ENCODE data around the gene NKAIN2. TPM values are rescaled to one million over a fixed set of nuclear protein-coding genes. Genes with fewer than 3 reads are reported as not detected.
"Not testable (repeated sequence)": the region's sequence is repeated elsewhere in the genome, so short reads cannot be mapped to it uniquely, and the experiment has no call there.

Gene NKAIN2
- total RNA-seq, 1 donor from 2014 or later, result not detected

DNA sequence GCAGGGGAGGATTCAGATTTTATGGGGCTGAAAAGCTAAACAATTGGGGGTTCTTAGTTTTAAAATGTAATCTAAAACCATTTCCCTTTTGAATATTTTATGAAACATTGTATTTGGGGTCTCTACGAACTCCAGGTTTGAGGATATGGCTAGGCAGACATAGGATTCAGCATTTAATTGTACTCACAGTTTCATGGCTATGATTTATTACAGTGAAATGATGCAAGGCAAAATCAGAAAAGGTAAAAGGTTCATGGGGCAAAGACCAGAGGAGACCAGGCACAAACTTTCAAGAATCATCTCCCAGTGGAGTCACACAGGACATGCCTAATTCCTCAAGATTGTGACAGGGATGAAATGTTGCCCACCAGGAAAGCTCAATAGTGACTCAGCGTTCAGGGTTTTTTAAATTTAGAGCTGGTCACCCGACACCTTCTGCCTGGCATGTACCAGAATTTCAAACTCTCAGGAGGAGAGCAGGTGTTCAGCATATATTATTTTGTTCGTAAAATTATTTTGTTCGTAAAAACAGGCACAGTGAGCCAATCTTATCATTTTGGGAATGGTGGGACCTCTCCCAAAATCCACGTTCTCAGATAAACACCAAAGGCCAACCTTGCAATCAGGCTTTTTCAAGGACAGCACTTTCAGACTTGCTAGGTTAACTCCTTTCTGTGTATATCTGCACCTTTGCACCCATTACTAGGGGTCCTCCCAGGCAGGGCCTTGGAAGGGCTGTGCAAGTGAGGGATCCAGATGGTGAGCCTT is 270.3 kb downstream of the NKAIN2 start:
- DNase-seq (ENCODE audit: low read depth, low spot score), result no peak

DNA sequence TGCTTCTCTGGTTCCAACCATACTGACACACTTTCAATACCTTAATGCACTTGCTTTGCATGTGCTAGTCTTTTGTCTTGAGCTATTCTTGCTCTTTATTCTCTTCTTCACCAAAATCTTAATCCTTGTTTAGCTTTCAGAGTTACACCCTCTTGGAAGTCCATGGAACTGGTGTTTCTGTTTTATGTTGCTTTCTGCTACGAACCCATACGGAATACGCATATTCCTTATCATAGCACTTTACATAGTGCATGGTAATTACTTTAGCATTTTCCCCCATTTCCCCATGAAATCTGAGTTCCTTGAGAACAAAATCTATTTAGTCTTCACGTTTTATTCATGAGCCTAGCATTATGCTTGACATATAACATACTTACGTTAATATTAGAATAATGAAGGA is 270.9 kb downstream of the NKAIN2 start:
- DNase-seq (ENCODE audit: low read depth, low spot score), result no peak

DNA sequence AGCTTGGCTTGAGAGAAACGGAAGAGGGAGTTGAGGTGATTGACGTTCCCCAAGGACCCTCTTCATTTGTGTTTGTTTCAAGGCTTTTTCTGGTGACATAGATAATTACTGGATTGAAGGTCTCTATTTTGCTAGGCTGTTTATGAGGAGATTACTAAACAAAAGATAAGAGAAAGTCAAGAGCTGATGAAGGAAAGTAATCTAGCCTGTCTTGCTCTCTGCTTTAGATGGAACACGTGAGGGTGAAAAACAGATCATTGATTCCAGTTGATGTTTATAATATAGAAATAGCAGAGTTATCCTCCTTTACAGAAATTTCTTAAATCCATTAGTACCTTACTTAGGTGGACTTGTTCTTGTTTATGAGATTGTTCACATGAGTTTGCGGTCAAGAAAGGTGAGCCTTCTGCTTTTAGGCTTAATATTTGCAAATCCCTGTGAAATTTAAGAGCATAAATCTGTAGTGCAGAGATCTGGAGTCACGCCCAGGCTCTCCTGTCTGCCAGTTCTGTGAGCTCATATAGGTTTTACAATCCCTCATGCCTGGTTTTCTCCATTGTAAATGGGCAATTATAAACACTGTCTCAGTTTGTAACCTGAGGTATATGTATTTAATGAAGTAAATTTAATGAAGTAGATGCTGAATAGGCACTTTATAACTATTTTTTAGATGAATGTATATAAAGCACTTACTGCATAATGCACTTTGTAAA is 272.8 kb downstream of the NKAIN2 start:
- DNase-seq (ENCODE audit: low read depth, low spot score), result no peak

DNA sequence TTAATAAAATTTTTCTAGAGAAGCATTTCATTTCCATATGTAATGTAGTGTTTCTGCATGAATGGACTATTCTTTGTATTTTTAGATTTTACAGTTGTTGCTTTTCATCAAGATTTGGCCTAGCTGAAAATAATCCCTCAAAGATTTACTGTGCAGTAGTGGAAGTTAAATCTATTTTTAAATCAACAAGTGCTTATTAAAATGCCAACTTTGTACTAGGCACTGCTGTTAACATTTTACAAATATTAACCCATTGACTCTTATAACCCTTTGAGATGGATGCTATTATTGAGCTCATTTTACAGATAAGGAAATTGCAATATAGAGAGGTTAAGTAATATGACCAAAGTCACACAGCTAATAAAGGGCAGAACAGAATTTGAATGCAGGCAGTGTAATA is 274.5 kb downstream of the NKAIN2 start:
- DNase-seq (ENCODE audit: low read depth, low spot score), result no peak

DNA sequence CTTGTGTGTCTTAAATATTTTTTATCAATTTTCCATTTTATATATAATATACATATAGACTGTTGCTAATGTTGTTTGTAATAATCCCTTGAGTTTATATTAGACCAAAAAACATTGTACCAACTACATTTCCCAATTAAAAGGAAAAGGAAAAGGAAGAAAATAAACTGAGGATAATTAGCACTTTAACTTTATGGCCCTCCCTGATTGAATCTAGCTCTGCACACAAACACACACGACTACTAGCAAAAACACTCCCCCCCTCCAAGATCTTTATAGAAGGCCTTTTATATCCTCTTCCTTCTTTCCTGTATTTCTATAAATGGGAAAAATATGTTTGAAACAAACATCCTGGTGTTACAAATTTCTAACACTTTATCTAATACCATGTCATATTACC is 276.8 kb downstream of the NKAIN2 start:
- no peak for DNase-seq (ENCODE audit: low read depth, low spot score)

DNA sequence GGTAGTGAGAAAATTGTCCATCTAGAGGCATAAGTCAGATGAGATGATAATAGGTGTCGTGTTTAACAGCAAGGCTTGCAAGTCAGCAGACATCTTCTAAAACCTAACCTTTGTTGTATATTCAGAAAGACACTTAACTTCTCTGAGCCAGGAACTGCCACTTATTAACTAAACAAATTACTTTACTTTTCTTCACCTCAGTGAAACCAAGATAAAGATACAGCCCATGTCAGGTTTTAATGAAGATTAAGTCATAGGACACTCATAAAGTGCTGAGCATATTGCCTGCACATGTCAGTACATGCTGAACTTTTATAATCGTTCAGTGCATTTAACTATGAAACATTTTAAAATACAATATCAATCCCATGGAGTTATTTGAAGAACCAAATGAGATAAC is 286.8 kb downstream of the NKAIN2 start:
- no peak for DNase-seq (ENCODE audit: low read depth, low spot score)

DNA sequence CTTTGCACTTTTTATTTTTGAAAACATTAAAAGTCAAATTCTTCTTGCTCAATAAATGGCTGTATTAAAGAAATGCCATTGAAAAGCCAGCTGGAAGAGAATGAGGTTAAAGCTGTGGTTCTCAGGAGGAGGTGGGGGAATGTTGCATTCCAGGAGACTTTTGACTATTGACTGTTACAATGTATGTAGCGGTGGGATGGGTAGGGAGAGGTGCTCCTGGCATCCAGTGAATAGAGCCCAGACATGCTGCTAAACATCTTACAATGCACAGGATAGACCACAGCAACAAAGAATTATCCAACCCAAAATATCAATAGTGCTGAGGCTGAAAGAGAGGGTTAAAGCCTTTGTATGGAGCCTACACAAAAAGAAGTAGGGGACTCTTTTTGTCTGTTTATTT is 295.9 kb downstream of the NKAIN2 start:
- DNase-seq (ENCODE audit: low read depth, low spot score), result no peak

DNA sequence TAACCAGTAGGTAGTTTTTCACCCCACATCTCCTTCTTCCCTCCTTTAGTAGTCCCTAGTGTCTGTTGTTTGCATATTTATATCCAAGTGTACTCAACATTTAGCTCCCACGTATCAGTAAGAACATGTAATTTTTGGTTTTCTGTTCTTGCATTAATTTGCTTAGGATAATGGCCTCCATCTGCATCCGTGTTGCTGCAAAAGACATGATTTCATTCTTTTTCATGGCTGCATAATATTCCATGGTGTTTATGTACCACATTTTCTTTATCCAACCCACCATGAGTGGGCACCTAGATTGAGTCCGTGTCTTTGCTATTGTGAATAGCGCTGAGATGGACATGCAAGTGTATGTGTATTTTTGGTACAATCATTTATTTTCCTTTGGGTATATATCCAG is 306.8 kb downstream of the NKAIN2 start:
- DNase-seq (ENCODE audit: low read depth, low spot score), result no peak

DNA sequence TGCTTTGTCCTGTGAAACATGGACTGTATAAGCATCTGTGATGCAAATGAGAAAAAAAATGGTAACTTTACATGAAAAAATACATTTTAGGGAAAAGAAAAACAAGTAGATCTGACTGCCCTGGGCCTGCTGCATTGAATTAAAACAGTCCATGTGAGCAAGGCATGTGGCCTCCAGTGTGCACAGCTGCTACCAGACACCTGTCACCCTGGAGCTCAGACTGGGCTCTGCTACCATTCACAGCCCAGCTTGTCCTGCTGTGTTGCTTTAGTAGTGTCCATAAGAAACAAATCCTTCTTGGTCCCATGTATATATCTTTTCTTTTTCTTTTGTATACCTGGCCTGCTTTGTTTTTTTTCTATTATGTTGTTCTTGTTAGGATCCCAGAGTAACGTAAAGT is 315.9 kb downstream of the NKAIN2 start:
- DNase-seq (ENCODE audit: low read depth, low spot score), result no peak

DNA sequence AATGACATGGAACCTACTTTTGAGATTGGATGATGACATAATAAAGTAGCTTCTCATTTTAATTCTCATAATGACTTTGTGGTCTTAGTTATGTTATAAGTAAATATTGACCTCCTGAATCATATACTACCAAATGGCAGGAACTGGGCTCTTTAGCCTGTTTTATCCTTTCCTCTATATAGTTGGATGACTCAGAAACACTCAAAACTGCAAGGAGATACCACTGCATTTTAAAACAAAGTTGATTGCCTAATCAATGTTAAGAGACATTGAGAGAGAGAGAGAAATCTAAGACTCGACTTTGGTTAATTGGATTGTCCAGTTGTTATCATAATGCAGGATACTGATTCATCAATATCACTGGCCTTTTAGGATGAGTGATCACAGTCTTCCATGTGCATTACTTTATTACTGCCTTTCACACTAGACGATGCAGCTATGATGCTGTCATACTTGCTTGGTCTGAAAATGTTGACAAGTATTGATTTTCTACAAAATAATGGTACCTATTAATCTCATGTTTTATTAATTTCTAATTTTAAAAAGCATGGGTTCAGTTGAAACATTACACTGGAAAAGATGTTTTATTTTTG is 320.0 kb downstream of the NKAIN2 start:
- no peak for DNase-seq (ENCODE audit: low read depth, low spot score)

DNA sequence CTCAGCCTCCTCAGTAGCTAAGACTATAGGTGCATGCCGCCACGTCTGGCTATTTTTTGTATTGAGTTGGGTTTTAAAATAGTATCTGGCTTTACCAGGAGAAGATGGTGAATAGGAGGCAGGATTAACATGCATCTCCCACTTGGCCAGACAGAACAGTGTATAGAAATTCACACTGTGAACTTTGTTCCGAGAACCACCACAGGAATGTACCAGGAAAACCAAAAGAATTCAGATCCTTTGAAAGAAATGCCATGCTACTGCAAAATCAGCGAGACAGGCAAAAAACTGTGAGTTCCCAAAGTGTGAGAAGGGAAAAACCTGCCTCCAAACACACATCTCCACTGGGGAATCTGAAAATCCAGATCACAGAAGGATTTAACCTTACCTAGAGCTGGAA is 327.6 kb downstream of the NKAIN2 start:
- DNase-seq (ENCODE audit: low read depth, low spot score), result no peak

DNA sequence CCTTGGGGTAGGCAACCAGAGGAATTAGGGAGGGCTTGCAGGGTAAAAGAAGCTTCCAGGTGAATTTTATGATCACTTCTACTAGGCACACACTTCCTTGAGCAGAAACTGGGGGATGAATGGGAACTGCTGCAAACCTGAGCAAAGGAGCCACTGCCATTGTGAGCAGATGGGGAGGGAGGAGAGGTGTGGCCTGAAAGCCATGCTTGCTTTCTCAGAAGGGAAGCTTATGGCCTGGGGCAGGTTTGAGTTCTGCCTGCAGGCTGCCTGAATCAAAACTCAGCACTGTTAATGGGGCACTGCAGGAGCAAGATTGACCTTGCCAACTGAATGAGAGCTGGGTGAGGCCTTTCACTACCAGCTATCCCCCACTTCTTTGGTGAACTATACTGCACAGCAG is 328.1 kb downstream of the NKAIN2 start:
- DNase-seq (ENCODE audit: low read depth, low spot score), result no peak

DNA sequence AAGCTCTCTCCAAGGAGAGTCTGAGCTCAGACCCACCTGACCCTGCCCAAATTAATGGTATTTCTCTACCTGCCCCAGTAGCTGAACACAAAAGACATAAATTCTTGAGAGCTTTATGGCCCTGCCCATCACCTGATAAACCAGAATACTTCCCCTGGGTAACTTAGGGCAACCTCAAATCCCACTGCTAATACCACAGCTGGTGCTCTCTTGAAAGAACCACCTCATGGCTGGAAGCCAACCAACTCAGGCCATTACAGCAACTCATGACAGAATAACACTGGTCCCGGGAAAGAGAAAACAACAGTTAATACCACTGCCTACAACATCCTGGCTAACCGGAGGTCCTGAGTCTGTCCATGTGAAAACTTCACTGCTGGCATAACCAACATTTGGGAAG is 328.6 kb downstream of the NKAIN2 start:
- no peak for DNase-seq (ENCODE audit: low read depth, low spot score)

DNA sequence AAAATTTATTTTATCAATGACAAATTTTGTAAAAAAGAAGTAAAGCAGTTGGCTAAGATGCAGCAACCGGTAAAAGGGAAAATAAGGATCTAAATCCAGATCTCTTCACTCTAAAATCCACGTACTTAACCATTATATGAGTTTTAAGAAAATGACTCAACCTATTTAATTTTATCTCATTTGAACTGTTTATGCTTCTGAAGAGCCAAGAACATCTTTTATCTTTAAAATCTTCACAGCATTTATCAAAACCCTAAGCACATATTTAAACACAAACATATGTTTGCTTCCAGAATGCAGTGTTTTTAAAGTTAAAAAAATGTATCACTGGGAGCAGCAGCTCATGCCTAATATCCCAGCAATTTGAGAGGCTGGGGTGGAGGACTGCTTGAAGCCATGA is 339.2 kb downstream of the NKAIN2 start:
- DNase-seq (ENCODE audit: low read depth, low spot score), result no peak

DNA sequence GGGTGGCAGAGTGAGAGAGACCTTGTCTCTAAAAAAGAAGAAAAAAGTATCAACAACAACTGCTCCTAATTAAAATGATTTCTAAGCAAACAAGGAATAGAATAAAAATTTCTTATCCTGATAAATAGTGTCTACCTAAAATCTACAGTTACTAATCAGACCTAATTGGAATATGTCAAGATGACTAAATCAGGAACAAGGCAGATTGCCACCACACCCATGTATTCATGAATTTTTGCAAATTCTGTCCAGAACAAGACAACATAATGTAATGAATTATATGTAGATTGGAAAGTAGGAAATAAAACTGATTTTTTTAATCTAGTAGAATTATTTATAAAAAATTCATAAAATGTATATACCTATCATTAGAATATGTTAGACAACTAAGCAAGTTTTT is 339.8 kb downstream of the NKAIN2 start:
- no peak for DNase-seq (ENCODE audit: low read depth, low spot score)

DNA sequence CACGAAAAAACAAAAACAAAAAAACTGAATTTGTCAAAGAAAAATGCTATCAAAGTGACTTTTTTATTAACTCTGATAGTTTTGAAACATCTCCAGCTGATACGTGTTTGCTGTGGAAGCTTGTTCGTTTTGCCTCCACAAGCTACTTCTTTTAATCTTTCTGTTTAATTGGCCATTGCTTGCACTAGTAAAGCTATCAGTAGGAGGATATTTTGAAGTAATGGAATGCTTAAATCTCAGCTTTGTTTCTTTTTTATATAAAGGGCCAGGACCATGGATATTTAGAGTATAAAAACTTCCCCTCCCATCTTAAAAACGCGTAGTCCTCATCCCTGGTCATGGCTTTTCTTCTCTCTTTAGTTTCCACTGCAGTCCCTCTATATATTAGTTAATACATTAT is 344.0 kb downstream of the NKAIN2 start:
- no peak for DNase-seq (ENCODE audit: low read depth, low spot score)

DNA sequence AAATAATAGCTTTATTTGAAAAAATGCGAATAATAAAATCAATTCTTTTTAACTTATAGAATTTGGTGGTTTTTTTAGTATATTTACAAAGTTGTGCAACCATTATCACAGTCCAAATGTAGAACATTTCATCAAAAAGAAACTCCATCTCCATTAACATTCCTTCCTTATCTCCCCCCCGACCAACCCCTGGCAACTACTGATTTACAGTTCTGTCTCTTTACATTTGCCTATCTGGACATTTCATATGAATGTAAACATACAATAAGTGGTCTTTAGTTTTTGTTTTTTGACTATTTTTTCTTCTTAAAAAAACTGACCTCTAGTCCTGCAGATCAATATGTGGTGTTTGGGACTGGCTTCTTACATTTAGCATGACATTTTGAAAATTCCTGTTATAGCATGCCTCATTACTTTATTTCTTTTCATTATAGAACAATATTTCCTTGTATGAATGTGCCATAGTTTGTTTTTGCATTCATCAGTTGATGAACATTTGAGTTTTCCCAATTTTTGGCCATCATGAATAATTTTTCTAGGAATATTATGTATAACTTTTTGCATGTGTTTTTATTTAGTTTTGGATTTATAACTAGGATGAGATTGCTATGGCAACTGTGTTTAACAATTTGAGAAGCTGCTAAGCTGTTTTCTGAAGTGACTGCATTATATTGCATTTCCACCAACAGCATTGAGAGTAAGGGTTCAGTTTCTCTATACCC is 344.7 kb downstream of the NKAIN2 start:
- DNase-seq (ENCODE audit: low read depth, low spot score), result no peak

DNA sequence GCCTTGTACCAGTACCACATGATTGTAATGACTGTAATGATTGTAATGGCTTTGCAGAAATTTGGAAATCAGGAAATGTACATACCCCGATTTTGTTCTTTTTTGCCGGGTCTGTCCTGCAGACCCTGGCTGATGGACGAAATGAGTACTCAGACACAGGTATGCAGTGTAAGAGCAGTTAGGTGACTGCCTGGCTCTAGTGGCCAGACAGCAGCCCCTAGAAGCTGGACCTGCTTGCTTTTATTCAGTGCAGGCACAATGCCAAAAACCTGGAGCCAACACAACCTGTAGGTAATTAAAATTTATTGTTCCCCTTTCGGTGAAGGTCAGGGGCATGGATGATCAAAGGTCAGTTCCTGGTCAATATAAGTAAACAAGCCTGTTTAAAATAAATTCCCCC is 346.0 kb downstream of the NKAIN2 start:
- no peak for DNase-seq (ENCODE audit: low read depth, low spot score)

DNA sequence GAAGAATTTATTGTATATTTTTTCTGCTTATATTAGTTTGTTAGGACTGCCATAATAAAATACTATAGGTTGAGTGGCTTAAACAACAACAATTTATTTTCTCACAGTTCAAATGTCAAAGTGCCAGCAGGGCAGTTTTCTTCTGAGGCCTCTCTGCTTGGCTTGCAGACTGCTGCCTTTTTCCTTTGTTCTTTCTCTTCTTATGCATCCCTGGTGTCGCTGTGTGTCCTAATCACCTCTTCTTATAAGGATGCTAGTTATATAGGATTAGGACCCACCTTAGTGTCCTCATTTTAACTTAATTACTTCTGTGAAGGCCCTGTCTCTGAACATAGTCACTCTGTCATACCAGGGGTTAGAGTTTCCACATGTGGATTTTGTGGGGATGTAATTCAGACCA is 354.4 kb downstream of the NKAIN2 start:
- no peak for DNase-seq (ENCODE audit: low read depth, low spot score)

DNA sequence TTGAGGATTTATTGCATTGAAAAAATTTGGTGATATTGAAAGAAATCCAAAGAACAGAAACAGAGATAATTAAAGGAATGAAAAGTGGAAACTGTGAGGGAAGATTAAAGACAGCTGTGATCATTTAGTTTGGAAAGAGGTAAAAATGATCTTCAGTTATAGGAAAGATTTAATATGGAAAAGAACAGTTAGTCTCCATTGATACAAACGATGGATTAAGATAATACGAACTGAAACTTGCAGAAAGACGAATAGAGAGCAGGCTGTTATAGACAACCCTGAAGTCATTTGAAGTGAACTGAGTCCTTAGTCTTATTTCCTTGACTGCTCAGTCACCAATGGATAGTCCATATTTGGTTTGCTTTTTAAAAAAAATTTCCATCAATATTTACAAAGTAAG is 360.0 kb downstream of the NKAIN2 start:
- no peak for DNase-seq (ENCODE audit: low read depth, low spot score)

DNA sequence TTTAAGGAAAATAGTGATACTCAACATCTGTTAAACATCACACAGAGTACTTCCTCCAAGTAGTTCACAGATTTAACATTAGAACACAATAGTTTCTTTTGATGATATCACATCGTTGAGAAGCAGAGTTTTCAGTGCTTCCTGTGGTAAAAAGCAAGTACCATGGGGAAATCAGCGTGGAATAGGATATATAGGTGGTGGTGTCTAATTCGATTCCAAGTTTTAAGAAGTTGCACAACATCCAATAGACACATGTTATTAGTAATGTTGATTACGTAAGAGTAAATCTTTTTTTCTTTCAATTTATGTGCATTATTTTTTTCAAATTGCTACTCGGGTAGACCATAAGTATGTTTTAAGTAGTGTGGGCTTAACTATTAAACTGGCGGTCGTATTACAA is 360.7 kb downstream of the NKAIN2 start:
- DNase-seq (ENCODE audit: low read depth, low spot score), result no peak

DNA sequence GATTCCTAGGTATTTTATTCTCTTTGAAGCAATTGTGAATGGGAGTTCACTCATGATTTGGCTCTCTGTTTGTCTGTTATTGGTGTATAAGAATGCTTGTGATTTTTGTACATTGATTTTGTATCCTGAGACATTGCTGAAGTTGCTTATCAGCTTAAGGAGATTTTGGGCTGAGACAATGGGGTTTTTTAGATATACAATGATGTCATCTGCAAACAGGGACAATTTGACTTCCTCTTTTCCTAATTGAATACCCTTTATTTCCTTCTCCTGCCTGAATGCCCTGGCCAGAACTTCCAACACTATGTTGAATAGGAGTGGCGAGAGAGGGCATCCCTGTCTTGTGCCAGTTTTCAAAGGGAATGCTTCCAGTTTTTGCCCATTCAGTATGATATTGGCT is 363.6 kb downstream of the NKAIN2 start:
- not testable (repeated sequence) for DNase-seq (ENCODE audit: low read depth, low spot score)

All from pulmonary artery endothelial cell (primary cell).